Measurements from ENCODE around the gene ATP1B4.

ATP1B4 gene

DNA sequence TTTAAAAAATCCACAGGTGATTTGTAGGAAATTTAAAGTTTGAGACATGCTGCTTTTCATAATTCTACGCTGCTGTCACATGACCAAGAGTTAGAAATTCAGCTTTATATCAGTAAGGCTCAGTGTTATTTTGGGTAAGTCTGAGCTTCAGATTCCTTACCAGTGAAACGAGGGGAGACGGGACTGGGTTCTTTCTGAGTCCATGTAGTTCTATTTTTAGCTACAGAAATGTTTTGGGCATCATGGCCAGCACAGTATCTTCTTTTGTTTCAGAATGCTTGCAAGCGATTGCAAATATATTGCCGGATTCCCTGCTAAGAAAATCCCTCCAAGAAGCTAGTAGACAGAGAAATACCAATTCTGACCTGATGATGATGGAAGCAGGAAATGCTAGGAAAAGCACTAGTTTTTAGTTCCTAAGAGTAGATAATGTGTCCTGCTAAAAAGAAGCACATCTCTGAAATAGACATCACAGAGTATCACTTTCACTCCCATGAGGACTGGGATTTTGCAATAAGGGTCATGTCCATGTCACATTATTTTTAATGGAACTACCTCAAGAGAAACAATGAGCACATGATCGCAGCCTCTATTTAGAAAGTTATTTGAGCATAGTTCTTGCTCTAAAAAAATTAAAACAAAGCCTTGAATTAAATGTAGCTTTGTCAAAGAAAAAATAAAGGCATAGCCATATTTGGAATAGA, 10.9 kb downstream of the ATP1B4 start:
- in situ Hi-C loops (cut with MboI; ENCODE audit: low sequenced_read_pairs), result loop anchor here (25.0 kb wide), 1 partner anchor 289 kb away; no protein-coding TSS in a partner anchor

DNA sequence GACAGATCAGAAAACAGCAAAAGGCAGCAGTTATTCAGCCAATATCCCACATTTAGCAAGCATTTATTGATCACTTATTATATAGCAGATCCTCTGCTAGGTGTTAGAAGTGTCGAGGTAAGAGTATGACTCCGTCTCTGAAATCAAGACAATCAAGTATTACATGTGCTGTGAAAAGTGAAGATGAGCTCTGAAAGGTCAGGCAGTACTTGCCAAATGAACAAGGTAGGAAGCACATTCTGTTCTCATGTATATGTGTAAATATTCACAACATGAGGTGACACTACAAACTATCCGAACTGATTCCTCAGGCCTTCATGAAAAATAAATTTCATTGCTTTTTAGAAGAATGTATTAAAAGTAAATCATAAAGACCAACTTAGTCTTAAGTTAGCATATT, 15.3 kb downstream of the ATP1B4 start:
- in situ Hi-C loops (cut with MboI; ENCODE audit: low sequenced_read_pairs), result no loop called here

DNA sequence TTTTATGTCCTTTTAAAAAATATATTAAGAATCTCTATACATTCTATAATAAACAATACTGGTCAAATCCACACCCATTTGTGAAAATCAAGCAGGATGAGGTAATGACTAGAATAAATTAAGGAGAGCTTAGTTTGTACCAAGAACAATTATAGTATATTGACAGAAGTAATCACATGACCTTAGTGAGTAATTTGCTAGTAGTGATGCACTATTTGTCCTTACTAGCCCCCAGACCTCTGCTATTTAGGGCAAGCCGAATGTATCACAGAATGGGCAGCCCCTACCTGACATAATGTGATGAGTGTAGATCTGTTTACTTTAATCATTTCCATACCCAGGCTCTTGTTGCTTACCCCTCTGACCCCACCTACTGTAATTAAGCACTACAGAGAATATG, 15.8 kb downstream of the ATP1B4 start:
- in situ Hi-C loops (cut with MboI; ENCODE audit: low sequenced_read_pairs), result no loop called here

DNA sequence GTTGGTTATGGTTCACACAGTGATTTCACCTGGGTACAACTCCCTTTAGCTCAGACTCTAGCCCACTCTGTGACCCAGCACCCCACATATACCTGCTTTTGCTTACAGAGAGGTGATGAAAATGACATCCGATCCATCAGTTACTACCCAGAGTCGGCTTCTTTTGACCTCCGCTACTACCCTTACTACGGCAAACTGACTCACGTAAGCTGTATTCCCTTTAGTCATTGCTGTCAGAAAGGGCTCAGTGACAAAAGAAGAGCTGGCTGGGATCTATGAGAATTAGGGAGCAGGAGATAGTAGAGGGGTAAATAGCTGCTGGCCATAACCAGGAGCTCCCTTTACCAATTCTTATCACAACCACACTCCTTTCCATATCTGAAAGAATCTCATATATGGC, 16.7 kb downstream of the ATP1B4 start:
- in situ Hi-C loops (cut with MboI; ENCODE audit: low sequenced_read_pairs), result no loop called here

DNA sequence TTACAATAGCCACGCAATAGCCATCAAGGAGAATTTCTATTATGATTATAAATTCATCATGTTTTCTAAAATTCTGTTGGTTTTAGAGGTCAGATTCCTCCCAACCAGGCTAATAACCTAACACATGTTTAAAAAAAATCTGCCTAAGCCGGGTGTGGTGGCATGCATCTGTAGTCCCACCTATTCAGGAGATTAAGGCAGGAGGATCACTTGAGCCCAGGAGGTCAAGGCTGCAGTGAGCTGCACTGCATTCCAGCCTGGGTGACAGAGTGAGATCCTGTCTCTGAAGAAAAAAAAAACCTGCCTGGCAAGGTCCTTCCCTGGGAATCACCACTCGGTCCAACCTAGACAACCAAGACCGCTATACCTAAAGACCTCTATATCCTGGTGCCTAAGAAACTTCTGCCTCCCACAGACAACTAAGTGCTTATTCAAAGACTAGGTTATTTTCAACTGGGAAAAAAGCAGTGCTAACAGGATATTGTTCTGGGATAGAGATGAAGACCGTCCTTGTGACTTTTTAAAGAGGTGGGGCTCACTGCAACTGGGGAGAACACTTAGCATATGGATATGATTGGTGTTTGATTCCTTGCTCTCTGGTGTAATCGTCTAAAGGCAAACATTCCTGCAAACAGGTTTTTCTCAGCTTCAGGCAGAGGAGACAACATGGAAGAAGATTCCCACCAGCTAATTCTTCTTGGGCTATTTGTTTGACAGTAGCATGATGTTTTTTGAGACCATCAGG, 18.2 kb downstream of the ATP1B4 start:
- in situ Hi-C loops (cut with MboI; ENCODE audit: low sequenced_read_pairs), result no loop called here

DNA sequence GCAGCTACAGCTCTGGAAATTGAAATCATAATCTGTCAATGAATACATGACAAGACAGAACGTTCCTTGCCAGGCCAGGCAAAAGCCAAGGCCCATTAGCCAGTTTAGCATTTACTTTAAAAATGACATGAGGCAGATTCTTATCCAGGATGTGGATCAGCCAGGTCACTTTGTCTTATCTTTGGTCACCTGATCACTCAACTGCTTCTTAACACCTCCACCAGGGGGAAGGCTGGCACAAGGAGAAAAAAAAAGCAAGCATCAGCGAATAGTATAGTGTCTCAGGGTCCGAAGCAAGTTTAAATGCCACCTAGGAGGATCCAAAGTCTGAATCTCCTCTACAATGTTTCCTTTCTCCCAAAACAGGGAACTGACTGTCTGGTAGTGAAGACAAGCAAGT, 18.8 kb downstream of the ATP1B4 start:
- in situ Hi-C loops (cut with MboI; ENCODE audit: low sequenced_read_pairs), result no loop called here

DNA sequence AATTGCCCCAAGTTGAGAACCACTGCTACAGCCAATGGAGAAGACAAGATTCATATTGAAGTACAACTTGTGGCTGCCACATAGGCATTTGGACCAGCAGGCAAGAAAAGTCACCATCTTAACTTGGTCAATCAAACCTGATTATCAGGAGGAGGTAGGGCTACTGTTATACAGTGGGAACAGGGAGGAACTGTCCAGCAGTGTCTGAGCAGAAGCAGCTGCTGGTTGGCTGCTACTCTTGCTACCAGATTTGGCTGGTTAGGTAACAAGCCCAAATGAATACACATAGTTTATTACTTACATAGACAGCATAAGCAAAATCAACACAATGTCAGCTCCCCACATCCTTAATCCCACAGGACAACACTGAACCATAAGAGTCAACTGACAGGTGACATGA, 39.4 kb downstream of the ATP1B4 start:
- in situ Hi-C loops (cut with MboI; ENCODE audit: low sequenced_read_pairs), result no loop called here

DNA sequence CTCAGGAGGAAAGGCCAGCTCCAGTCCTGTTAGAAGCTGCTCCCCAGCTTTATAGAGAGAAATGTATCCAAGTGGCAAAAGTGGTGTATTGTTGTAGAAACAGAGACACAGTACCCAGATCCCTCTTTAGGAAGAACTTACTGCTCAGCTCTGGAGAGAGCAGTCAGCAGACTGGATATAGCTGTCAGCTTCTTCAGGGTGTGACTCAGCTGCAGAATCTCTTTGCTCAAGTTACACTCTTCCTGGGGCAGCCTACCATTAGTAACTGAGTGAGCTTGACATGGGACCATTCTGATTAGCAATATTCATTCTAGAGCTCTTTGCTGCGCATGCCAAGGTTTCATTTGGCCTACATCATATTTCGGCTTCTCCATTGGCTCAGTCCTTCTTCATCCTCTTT, 40.5 kb downstream of the ATP1B4 start:
- in situ Hi-C loops (cut with MboI; ENCODE audit: low sequenced_read_pairs), result no loop called here

DNA sequence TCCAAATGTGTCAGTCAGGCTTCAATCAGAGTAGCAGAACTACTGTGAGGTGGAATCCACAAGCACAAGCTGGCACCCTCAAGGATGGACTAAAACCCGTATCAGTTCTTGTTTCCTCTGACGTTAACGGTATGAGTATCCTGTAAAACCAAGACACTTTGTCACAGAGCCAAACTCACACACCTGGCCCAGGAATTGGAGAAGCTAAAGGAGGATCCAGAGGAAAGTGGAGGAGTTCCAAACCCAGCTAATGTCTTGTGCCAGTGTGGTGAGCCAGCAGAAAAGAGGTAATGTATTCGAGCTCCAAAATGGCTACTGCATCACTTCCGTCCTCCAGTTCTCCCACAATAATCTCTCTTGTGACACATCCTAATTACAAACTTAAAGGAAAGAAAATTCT, 44.7 kb downstream of the ATP1B4 start:
- in situ Hi-C loops (cut with MboI; ENCODE audit: low sequenced_read_pairs), result no loop called here

DNA sequence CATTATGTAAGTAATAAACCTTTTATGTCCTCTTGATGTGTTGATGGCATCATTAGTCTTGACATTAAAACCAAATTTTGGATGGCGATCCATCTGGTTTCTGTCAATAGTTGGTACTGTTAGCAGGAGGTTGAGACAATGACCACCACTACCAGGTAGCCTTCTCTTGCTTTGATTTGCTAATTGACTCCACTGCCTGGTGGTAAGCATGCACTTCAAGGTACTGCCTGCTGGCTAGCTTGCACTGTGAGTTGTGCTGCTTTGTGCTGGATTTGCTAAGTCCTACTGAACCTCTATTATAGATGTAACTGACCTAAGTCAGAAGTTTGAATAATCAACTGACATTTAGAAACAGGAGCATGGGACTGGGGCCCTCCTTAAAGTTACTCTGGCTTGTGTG, 46.3 kb downstream of the ATP1B4 start:
- in situ Hi-C loops (cut with MboI; ENCODE audit: low sequenced_read_pairs), result no loop called here

DNA sequence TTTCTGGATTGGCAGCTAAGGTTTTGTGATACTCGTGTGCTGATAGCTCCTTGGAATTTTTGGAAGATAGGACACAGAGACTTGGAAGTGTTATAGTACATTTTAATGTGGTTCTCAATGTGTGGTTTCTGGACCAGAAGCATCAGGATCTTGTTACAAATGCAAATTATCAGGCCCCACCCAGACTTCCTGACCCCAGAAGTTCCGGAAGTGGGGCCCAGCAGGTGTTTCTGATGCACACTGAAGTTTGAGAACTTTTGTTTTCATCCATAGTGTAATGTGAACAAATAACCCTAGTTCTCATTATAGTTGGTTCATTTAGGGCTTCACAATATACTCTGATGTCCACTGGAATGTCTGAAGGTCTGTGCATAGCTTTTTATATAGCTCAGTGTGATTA, 57.6 kb downstream of the ATP1B4 start:
- in situ Hi-C loops (cut with MboI; ENCODE audit: low sequenced_read_pairs), result no loop called here

DNA sequence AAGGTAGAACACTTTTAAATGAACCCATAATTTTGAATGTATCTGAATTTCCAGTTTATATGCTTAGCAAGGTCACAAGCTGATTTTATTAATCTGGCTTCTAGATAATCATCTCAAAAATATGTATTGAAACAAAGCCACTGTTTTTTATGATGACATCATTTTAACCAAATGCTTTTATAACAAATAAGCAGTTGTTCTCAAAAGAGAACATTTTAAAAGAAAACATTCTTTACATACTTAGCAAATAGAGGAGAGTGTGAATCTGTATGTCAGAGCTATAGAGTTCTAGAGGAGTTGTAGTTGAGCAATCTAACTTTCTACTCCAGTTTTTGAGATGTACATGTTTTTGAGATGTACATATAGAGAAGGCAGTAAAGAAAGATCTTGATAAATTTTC, 64.7 kb downstream of the ATP1B4 start:
- in situ Hi-C loops (cut with MboI; ENCODE audit: low sequenced_read_pairs), result no loop called here

DNA sequence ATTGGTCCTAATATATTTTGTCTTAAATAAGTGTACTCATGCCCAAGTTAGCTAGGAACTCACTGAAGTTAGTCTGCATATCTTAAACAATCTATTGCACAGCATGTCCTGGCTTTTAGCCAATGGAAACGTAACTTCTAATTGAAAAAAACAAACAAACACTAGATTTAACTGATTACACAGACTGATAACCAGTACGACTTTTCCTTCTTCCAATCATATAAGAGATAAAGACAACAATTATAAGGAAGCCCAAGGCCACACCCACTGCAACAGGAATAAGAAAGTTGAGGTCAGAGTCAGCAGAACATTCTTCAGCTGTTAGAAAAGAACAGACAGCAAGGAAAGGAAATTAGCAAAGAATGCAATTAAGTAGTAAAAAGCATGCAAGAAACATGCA, 66.4 kb downstream of the ATP1B4 start:
- in situ Hi-C loops (cut with MboI; ENCODE audit: low sequenced_read_pairs), result no loop called here

DNA sequence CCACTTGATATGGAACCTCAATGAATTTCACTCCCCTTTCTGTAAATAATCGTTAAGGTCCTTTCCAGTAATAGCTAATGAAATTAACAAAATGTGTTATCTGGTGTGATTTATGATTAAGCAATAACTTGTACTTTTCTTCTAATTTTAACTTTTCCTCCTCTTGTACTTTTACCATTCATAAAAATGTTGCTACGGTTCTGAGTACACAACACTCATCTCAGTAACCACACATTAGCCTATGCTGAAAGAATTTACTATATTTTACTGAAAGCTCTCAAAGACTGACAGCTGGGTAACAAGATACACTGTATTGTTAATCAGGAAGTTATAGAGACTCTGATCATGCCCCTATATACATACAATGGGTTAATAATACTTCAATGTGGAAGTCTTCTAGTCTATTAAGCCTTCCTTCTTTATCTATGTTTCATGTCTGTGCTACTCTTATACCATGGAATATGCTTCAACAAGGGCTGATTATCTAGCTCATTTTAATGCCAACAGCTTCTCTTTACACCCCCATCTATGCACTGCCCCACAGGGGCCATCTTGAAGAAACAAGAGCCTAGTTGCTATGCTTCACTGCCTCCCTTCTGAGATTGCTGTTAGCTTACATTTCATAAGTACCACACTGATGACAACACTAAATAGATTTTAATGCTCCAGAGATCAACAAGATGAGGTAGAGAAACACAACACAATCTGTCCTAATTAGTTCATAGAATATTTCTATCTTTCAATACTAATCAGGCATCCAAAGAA, 68.1 kb downstream of the ATP1B4 start:
- in situ Hi-C loops (cut with MboI; ENCODE audit: low sequenced_read_pairs), result no loop called here

Data from HL-60/S4 (cell line).